ENCODE measurements around the gene CREBZF. TPM values are rescaled to one million over a fixed set of nuclear protein-coding genes. Genes with fewer than 3 reads are reported as not detected.

The CREBZF gene
- total RNA-seq, 1 donor from 2014 or later, result 44.7 TPM

- Mint-ChIP-seq H3K27me3 (ENCODE audit: unreplicated experiment) (peaks cover 5% of the 10 kb centered on the region), H3K27ac (ENCODE audit: unreplicated experiment) (no peak overlapping the region), H3K4me3 (ENCODE audit: unreplicated experiment) (no peak overlapping the region), H3K4me1 (ENCODE audit: unreplicated experiment) (peaks cover 7% of the 10 kb centered on the region), H3K9me3 (ENCODE audit: unreplicated experiment) (no peaks in the 10 kb centered on the region), H3K36me3 (ENCODE audit: unreplicated experiment) (peaks cover 4% of the 10 kb centered on the region)
- TF ChIP-seq CTCF (IDR thresholded peaks at IDR 0.05), result no peak
- no peak for DNase-seq (ENCODE audit: extremely low spot score, unreplicated experiment)
These were observed 3.2 kb upstream of the CREBZF start for GRCh38 chr11:85668157-85668556.

DNA sequence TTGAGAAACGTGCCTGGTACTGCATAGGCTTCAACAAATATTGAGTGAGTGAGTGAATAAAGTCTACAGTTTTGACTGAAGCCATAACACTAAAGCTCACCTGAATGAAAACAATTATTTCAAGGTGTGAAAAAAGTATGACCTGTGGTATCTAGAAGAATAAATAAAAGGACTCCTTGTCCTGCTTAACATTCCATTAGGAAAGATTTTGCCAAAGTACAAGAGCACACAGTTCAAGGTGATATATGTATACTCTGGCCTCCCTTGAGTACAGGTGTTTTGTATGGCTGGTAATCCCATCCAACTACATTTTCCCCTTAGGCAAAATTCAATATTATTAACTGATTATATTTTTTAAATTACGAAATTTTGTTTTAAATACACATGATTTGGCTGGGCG is 1.8 kb upstream of the CREBZF start:
- no peak overlapping the region for H3K27ac Mint-ChIP-seq (ENCODE audit: unreplicated experiment)
- no peaks in the 10 kb centered on the region for H3K9me3 Mint-ChIP-seq (ENCODE audit: unreplicated experiment)
- TF ChIP-seq CTCF (IDR thresholded peaks at IDR 0.05), result no peak
- H3K4me1 Mint-ChIP-seq (ENCODE audit: unreplicated experiment), result peaks cover 18% of the 10 kb centered on the region
- no peak for DNase-seq (ENCODE audit: extremely low spot score, unreplicated experiment)
- no peaks in the 10 kb centered on the region for H3K27me3 Mint-ChIP-seq (ENCODE audit: unreplicated experiment)
- no peak overlapping the region for H3K4me3 Mint-ChIP-seq (ENCODE audit: unreplicated experiment)
- H3K36me3 Mint-ChIP-seq (ENCODE audit: unreplicated experiment), result peaks cover 4% of the 10 kb centered on the region

GRCh38 chr11:85665733-85666132 is 804 bp upstream of the CREBZF start:
- Mint-ChIP-seq H3K27ac (ENCODE audit: unreplicated experiment) (peak overlapping the region; percentile 98), H3K27me3 (ENCODE audit: unreplicated experiment) (no peaks in the 10 kb centered on the region), H3K4me3 (ENCODE audit: unreplicated experiment) (peak overlapping the region; percentile 26), H3K36me3 (ENCODE audit: unreplicated experiment) (peaks cover 9% of the 10 kb centered on the region), H3K4me1 (ENCODE audit: unreplicated experiment) (peaks cover 27% of the 10 kb centered on the region), H3K9me3 (ENCODE audit: unreplicated experiment) (no peaks in the 10 kb centered on the region)
- TF ChIP-seq CTCF (IDR thresholded peaks at IDR 0.05), result no peak
- DNase-seq (ENCODE audit: extremely low spot score, unreplicated experiment), result no peak

GRCh38 chr11:85663753-85664614 is 945 bp downstream of the CREBZF start:
- H3K36me3 Mint-ChIP-seq (ENCODE audit: unreplicated experiment), result peaks cover 21% of the 10 kb centered on the region
- DNase-seq (ENCODE audit: extremely low spot score, unreplicated experiment), result peak; percentile 87
- H3K27me3 Mint-ChIP-seq (ENCODE audit: unreplicated experiment), result no peaks in the 10 kb centered on the region
- peaks cover 41% of the 10 kb centered on the region for H3K4me1 Mint-ChIP-seq (ENCODE audit: unreplicated experiment)
- no peaks in the 10 kb centered on the region for H3K9me3 Mint-ChIP-seq (ENCODE audit: unreplicated experiment)
- H3K4me3 Mint-ChIP-seq (ENCODE audit: unreplicated experiment), result peak overlapping the region; percentile 96
- peak; percentile 62 for TF ChIP-seq CTCF (IDR thresholded peaks at IDR 0.05)
- peak overlapping the region; percentile 98 for H3K27ac Mint-ChIP-seq (ENCODE audit: unreplicated experiment)

- DNase-seq (ENCODE audit: extremely low spot score, unreplicated experiment), result no peak
- peaks cover 43% of the 10 kb centered on the region for H3K4me1 Mint-ChIP-seq (ENCODE audit: unreplicated experiment)
- H3K4me3 Mint-ChIP-seq (ENCODE audit: unreplicated experiment), result peak overlapping the region; percentile 96
These were observed 1.7 kb downstream of the CREBZF start for GRCh38 chr11:85663080-85663752.

More at GRCh38 chr11:85663080-85663752, 1.7 kb downstream of the CREBZF start:
- no peak for TF ChIP-seq CTCF (IDR thresholded peaks at IDR 0.05)
- Mint-ChIP-seq H3K9me3 (ENCODE audit: unreplicated experiment) (no peaks in the 10 kb centered on the region), H3K27ac (ENCODE audit: unreplicated experiment) (peak overlapping the region; percentile 98), H3K36me3 (ENCODE audit: unreplicated experiment) (peaks cover 27% of the 10 kb centered on the region), H3K27me3 (ENCODE audit: unreplicated experiment) (no peaks in the 10 kb centered on the region)
